Airway epithelial cell (primary cell): ENCODE results near the gene PPP2R2B. TPM values are rescaled to one million over a fixed set of nuclear protein-coding genes. Genes with fewer than 3 reads are reported as not detected.

Experiments
- total RNA-seq: library from RNA; depleted of rRNA; stranded (reverse); fragments of >200 nt; gene quantifications from 2 replicates; pipeline ENCODE4 v1.2.3, GENCODE V29; 2015

PPP2R2B gene
- total RNA-seq: 0.21 TPM in 1 of 2 replicates, not detected in the other

DNA sequence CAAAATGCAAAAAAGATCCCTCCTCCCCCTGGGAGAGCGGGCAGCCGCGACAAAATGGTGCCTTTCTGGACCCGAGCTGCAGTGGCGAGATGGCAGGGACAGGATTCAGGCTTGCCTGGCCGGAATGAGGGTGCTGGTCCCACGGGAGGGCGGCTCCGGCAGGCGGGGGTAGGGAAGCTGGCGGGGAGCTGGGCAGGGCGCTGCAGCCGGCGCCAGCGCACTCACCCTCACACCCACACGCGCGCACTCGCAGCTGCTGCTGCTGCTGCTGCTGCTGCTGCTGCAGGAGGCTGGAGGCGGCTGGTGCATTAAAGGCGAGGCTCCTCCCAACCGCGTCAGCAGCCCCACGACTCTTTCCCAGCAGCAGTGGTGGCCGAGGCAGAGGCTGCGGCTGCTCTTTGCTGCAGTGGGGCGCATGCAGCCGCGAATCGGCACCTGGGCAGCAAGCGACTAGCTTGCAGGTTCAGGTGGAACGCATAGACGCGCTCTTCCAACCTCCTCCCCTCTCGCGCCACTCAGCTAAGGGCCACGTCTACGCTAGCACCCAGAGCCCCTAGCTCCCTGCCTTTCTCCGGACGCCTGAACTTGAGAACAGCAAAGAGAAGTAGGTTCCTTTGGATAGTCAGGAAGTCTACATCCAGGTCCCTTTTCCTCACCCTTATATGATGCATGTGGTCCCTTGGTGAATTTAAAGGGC lies at the start of gene PPP2R2B:
TSS of gene PPP2R2B (minus strand) at position 282 of the 697 bp plus-strand sequence.

